AG20443 (cell line): ENCODE data around the gene AATF.

ENCODE experiments used
- DNase-seq: peaks from one replicate; pipeline ENCODE4 v3.0.0; 2012; ENCODE audit warnings: low spot score, mixed read lengths

Gene AATF

GRCh38 chr17:36979565-36979941 lies 30.8 kb downstream of the AATF start:
- no peak for DNase-seq

- no peak for DNase-seq
Measured at GRCh38 chr17:36980280-36980761, 31.6 kb downstream of the AATF start.

DNA sequence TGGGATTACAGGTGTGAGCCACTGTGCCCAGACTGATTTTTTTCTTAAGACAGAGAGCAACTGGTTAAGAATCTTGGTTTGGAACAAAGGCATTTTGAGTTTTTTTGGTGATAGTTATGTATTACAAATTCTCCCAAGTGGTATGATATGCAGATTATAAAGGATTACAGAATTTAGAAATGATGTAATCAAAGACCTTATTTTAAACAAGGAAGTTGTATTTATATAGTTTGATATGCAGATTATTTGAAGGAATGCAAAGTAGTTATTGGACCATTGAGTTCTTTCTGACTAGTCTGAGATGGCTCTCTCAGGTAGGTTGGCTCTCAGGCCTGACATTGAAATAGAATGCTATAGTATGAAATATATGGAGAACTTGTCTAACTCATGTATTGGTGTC lies 34.9 kb downstream of the AATF start:
- DNase-seq, result no peak

DNA sequence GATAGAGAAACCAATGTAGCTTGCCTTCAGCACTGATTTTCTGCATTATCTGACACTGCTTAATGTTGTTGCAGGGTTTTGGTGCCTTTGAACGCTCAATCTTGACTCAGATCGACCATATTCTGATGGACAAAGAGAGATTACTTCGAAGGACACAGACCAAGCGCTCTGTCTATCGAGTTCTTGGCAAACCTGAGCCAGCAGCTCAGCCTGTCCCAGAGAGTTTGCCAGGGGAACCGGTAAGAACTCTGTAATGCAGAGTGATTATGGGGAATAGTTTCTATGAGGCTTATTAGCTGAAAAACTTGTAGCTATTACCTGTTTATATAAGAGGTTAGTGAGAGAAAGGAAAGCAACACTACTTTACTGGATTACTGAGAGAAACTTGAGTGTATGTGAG lies 40.4 kb downstream of the AATF start:
- no peak for DNase-seq

DNA sequence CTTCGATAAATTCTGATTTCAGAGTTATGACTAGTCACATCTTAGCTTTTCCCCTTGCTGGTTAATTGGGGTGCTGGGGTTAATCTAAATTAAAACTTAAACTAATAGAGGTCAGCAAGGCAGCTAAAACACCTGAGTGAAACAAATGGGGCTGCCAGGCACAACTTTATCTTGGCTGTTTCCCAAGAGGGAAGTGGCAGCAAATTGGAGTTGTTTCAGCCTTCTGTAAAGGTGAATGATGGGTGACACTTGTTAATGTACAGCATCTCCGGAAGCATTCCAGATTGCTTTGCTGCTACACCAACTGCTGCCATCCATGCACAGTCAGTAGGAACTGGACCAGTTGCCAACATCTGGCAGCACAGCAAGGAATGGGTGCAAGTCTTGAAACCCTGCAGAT lies 43.9 kb downstream of the AATF start:
- no peak for DNase-seq

DNA sequence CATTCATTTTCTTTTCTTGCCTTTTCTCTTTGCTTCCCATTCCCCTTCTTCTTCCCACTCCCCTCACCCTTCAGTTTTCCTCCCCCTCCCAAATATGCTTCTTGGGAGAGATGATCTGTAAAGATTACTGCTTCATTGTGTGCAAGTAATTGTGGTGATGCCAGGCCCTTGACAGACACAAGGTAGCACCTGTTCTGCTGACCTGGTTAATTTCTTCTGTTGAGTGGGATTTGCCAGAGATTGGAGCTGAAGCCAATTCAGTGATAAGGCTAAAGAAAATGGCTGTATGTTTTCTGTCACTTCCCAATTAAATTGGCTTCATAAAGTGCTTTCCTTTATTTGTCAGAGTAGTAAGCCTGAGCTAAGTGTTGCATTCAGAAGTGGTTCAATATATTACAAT lies 44.5 kb downstream of the AATF start:
- DNase-seq, result no peak

- DNase-seq, result peak; percentile 26
Measured at GRCh38 chr17:36994438-36994837, 45.7 kb downstream of the AATF start.

- no peak for DNase-seq
Measured at GRCh38 chr17:36999471-36999870, 50.7 kb downstream of the AATF start.

DNA sequence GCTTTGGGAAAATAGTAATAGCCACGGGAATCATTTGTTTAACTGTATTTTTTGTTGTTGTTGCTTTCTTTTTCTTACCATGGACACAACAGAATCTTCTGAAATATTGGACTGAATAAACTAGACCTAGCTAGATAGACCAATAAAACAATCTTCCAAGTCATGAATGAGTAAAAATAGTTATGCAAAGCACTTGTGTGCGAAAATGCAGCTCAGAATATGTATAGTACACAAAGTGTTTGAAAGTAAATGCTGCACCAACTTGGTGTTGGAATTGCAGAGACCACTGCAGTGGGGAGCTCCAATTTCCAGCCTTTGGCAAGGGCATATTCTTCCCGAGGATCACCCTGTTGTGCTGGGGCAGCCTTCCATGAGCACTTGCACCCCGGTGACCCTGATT lies 68.0 kb downstream of the AATF start:
- no peak for DNase-seq

GRCh38 chr17:37017404-37017803 lies 68.7 kb downstream of the AATF start:
- no peak for DNase-seq

- no peak for DNase-seq
Measured at GRCh38 chr17:37019117-37019740, 70.5 kb downstream of the AATF start.

DNA sequence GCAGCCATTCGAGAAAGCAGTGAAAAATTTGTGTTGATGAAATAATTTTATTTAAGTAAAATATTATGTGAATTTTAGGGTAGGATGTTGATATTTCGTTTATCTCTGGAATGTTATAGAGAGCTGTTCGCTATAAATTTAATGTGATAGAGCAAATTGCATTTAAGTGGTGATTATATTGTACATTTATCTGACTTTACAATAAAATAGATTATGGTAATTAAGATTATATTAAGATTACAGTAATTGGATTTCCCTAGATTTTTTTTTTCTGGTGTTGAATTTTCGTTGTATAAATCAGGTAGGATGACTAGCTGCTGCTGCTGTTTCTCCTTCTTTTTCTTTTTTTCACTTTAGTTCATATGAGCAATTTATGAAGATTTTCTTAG lies 71.0 kb downstream of the AATF start:
- DNase-seq, result no peak

GRCh38 chr17:37024181-37024637 lies 75.5 kb downstream of the AATF start:
- no peak for DNase-seq

DNA sequence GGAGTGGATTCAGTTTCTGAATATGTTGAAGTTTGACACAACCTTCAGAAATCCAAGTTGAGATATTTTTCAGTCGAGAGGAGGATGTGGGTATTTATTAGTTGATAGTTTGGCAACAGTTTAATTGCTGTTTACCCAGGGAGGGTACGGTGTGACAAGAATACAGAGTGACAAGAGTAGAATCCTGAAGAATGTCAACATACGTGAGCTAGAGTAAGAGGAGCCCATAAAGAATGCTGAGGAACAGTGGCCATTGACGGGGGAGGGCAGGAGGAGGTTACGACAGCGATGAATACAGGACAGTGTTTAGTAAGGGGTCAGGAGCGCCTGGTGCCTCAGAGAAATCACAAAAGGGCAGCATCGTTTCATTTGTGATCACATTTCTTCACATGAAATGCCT lies 76.5 kb downstream of the AATF start:
- no peak for DNase-seq

DNA sequence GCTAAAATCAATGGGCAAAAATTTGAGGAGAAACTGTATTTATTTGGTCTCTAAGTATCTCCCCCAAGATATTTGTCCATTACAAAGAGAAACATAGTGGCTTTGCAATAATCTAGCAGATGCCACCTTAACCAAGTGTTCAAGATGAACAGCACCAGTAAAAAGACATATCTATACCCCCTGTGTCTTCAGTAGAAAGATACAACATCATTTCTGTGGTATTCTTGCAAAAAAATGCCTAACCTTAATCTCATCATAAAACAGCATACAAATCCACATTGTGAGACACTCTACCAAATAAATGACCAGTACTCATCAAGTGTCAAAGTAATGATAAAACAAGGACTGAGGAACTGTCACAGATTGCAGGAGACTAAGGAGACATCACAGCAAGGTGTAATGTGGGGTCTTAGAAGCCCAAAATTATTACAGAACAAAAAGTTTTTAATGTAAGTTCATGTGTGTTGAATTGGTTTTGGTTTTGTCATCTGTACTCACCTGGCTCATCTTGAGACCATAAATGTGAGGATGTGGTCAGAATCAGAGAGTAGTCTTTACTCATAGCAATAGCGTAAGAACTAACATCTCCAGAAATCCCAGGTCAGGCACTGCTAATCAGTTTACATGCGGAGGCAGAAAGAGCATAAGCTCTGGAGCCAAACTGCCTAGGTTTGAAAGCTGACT lies 77.2 kb downstream of the AATF start:
- no peak for DNase-seq

- DNase-seq, result no peak
Measured at GRCh38 chr17:37026531-37026869, 77.7 kb downstream of the AATF start.

- DNase-seq, result no peak
Measured at GRCh38 chr17:37028040-37028439, 79.3 kb downstream of the AATF start.

- no peak for DNase-seq
Measured at GRCh38 chr17:37031493-37032083, 82.8 kb downstream of the AATF start.

DNA sequence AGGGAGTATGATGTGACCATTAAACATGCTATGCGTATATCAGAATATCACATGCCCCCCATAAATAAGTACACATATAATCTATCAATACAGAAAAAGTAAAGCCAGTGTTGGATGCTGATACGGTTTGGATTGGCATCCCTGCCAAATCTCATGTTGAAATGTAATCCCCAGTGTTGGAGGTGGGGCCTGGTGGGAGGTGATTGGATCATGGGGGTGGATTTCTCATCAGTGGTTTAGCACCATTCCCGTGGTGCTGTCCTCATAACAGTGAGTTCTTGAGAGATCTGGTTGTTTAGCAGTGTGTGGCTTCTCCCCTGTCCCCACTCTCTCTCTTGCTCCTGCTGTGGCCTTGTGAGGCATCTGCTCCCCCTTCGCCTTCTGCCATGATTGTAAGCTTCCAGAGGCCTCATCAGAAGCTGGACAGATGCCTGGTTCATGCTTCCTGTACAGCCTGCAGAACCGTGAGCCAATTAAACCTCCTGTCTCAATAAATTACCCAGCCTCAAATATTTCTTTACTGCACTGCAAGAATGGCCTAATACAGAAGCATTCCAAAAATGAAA lies 88.9 kb downstream of the AATF start:
- DNase-seq, result no peak

DNA sequence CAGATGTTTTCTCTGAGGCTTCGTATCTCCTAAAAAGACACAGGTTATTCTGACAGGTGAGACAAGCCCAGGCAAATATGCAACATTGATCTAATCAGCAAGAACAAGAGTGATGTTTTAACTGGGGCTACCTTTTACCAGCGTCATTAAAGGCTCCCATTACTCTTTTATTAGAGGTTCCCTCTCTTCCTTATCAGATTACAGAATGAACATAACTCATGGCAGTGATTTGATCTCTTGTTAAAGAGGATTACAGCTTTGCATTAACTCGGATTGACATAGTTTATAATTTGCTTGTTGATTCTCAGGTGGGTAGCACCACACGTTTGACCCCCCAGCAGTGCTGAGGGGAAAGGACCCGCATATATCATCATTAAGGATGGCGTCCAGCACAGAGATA lies 90.5 kb downstream of the AATF start:
- DNase-seq, result no peak

DNA sequence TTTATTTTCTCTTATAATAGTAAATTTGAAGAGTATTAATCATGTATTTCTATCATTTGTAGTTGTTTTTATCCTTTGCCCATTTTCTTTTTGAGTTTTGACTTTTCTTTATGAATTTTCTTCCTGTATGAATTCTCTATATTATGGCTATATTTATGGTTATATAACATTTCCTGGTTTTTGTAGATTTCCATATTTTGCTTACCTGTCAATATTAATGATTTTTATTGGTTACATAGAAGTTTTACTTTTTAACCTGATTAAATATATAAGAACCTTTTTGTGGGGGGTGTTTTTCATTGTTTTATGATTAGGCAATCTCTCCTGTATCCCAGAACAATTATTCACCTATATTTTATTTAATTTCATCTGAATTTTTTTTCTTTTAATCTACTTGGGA lies 93.2 kb downstream of the AATF start:
- DNase-seq, result no peak

GRCh38 chr17:37043201-37043600 lies 94.4 kb downstream of the AATF start:
- DNase-seq, result no peak

GRCh38 chr17:37045351-37045922 lies 96.7 kb downstream of the AATF start:
- DNase-seq, result no peak
